Daoy (cell line): ENCODE measurements around the gene COMP. TPM values are rescaled to one million over a fixed set of nuclear protein-coding genes. Genes with fewer than 3 reads are reported as not detected.

Experiments used
- total RNA-seq: library from RNA; depleted of rRNA; stranded (reverse); fragments of >200 nt; shearing (Covaris generic); gene quantifications from 2 replicates; pipeline ENCODE4 v1.2.3, GENCODE V29; 2014; rRNA removed

The COMP gene
- total RNA-seq, 1 experiment from 2014 or later: not detected

Other genes with a start within 250 kb of the COMP start
- gene FKBP8, start 247.7 kb downstream of the COMP start, total RNA-seq: 169 and 180 TPM in 2 replicates
- 74.4 and 88.4 TPM in 2 replicates for gene KXD1, start 233.4 kb downstream of the COMP start, total RNA-seq
- gene UBA52, start 219.4 kb downstream of the COMP start, total RNA-seq: 1,164 and 1,229 TPM in 2 replicates
- 140 and 173 TPM in 2 replicates for gene REX1BD, start 202.5 kb downstream of the COMP start, total RNA-seq
- 0.40 TPM in 1 of 2 replicates, not detected in the other for gene CRLF1, start 184.5 kb downstream of the COMP start, total RNA-seq
- 0.17 TPM in 1 of 2 replicates, not detected in the other for gene TMEM59L, start 178.4 kb downstream of the COMP start, total RNA-seq
- gene KLHL26, start 154.3 kb downstream of the COMP start, total RNA-seq: 4.7 and 7.0 TPM in 2 replicates
- 0.40 and 1.4 TPM in 2 replicates for gene CRTC1, start 107.6 kb downstream of the COMP start, total RNA-seq
- gene UPF1, start 40.7 kb upstream of the COMP start, total RNA-seq: 100 and 121 TPM in 2 replicates
- gene CERS1, start 104.9 kb upstream of the COMP start, total RNA-seq: 0.45 TPM in 1 of 2 replicates, not detected in the other
- gene COPE, start 128.1 kb upstream of the COMP start, total RNA-seq: 470 and 520 TPM in 2 replicates
- gene DDX49, start 128.4 kb upstream of the COMP start, total RNA-seq: 126 and 145 TPM in 2 replicates
- gene HOMER3, start 149.9 kb upstream of the COMP start, total RNA-seq: 30.8 and 32.9 TPM in 2 replicates
- gene SUGP2, start 242.2 kb upstream of the COMP start, total RNA-seq: 31.9 and 33.5 TPM in 2 replicates
- 82.6 and 91.8 TPM in 2 replicates for gene ARMC6, start 242.3 kb upstream of the COMP start, total RNA-seq